Mesodermal cell (in vitro differentiated cells): ENCODE measurements around the gene MYH2.
"Not testable (repeated sequence)": the region's sequence is repeated elsewhere in the genome, so short reads cannot be mapped to it uniquely, and the experiment has no call there.

Source experiments
- H3K27ac ChIP-seq: 2 replicates; pipeline ENCODE4 v1.7.0; 2013; ENCODE audit warnings: mild to moderate bottlenecking, low read depth, low read length, moderate library complexity; ENCODE audit not compliant: severe bottlenecking
- H3K36me3 ChIP-seq: 2 replicates; pipeline ENCODE4 v1.7.1; 2013; ENCODE audit warnings: mild to moderate bottlenecking, low read length, moderate library complexity; ENCODE audit not compliant: control insufficient read depth, insufficient read depth
- H3K4me1 ChIP-seq: one replicate; pipeline ENCODE4 v1.7.1; 2013; ENCODE audit warnings: mild to moderate bottlenecking, low read length; ENCODE audit not compliant: insufficient read depth, control insufficient read depth, poor library complexity, severe bottlenecking
- H3K4me3 ChIP-seq: 2 replicates; pipeline ENCODE4 v1.7.0; 2013; ENCODE audit warnings: low read length, control low read depth, mild to moderate bottlenecking; ENCODE audit not compliant: insufficient read depth, poor library complexity, severe bottlenecking; ENCODE audit errors: extremely low read depth
- H3K9me3 ChIP-seq: 2 replicates; pipeline ENCODE4 v1.7.1; 2013; ENCODE audit warnings: mild to moderate bottlenecking, low read length, moderate library complexity; ENCODE audit not compliant: control insufficient read depth
- WGBS, 2 experiments: methylation state at CpG; one replicate each; pipeline ENCODE4 v1.1.5; 2013; ENCODE audit warnings: missing lambda C conversion rate in 2 of 2; ENCODE audit not compliant: insufficient coverage in 2 of 2; 5-methylcytosine and 5-hydroxymethylcytosine counted together

Gene MYH2

DNA sequence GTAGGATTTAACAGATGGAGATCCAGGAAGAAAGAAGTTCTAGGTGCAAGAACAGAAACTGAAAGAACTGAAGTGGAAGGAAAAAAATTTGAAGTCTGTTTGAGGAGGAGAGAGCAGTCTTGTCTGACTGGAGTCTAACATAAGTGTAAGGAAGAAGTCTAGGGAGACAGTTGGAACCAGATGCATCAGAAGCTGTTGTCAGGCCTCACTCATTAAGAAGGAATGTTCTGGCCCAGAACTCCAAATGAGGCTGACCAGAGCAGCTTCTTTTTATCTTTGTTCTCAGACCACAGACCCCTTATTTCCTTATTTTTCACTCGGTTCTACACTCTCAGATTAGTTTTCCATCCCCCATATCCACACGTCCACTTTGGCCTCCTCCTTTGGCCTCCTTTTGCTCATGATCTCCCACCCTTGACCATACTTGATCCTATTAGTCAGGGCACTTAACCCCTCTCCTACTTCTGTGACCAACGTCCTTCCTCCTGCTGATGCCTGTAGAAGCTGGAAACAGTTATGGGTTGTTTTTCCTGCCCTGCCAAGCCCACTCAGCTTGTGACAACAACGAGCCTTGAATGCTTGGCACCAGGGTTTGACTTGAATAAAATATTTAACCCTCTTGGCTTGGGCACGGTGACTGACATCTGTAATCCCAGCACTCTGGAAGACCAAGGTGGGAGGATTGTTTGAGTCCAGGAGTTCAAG is 7.0 kb upstream of the MYH2 start:
- Histone ChIP-seq H3K27ac (peak overlapping the region; percentile 18), H3K4me1 (peaks cover 12% of the 10 kb centered on the region), H3K36me3 (no peaks in the 10 kb centered on the region), H3K4me3 (no peak overlapping the region), H3K9me3 (peaks cover 3% of the 10 kb centered on the region)
- WGBS, 2 experiments, result 79 to 80% methylated on average over 3 of the region's 5 CpGs

DNA sequence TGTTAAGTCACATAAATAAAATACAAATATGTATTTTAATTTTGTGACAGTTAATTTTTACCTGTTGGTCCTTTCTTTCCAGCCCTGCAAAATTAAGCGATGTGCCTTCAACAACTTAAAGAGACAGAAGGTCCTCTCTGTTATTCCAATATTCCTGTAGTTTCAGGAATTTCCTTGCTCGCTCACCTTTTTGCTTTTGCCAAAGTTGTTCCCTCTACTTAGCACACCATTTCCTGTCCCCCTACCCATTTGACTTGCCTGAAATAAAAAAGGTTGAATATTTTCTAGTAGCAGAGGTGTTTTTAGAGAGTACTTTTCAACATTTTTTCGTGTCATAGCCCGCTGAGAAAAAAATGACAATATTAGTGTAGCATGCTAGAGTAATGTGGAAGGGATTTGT is 556 bp upstream of the MYH2 start:
- no peak overlapping the region for H3K27ac ChIP-seq
- H3K9me3 ChIP-seq, result peaks cover 3% of the 10 kb centered on the region
- H3K4me1 ChIP-seq, result peaks cover 5% of the 10 kb centered on the region
- no peak overlapping the region for H3K4me3 ChIP-seq
- H3K36me3 ChIP-seq, result no peaks in the 10 kb centered on the region
- WGBS, 2 experiments, result 38 to 92% methylated on average over 1 to 3 of the region's 4 CpGs

- Histone ChIP-seq H3K27ac (no peak overlapping the region), H3K9me3 (peaks cover under 1% of the 10 kb centered on the region), H3K4me1 (peaks cover 5% of the 10 kb centered on the region), H3K4me3 (no peak overlapping the region), H3K36me3 (no peaks in the 10 kb centered on the region)
- 93 to 95% methylated on average over 4 to 5 of the region's 6 CpGs for WGBS, 2 experiments
Observed at GRCh38 chr17:10547351-10547750, 2.1 kb downstream of the MYH2 start.

DNA sequence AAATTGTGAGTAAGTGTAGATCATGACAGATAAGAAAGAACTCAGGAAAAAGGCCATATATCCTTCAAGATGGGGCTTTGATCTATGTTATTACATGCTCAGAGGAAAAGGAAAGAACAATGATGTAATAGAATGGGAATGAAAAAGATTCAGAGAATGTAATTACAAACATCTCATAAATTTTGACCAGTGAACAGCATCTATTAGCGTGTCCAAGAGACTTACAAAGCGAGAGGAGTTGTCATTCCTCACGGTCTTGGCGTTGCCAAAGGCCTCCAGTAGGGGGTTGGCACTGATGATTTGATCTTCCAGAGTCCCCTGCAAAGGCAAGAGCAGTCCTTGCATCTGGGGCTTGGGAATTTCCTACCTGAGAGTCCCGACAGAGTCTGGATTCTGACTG is 6.0 kb downstream of the MYH2 start:
- 60 to 67% methylated on average over 1 of the region's 5 CpGs for WGBS, 2 experiments
- not testable (repeated sequence) for H3K4me3 ChIP-seq, H3K9me3 ChIP-seq, H3K4me1 ChIP-seq, H3K36me3 ChIP-seq, H3K27ac ChIP-seq

GRCh38 chr17:10541179-10541578 is 8.3 kb downstream of the MYH2 start:
- not testable (repeated sequence) for H3K4me3 ChIP-seq, H3K27ac ChIP-seq, H3K4me1 ChIP-seq, H3K9me3 ChIP-seq, H3K36me3 ChIP-seq
- 90 to 95% methylated on average over 2 to 4 of the region's 6 CpGs for WGBS, 2 experiments

DNA sequence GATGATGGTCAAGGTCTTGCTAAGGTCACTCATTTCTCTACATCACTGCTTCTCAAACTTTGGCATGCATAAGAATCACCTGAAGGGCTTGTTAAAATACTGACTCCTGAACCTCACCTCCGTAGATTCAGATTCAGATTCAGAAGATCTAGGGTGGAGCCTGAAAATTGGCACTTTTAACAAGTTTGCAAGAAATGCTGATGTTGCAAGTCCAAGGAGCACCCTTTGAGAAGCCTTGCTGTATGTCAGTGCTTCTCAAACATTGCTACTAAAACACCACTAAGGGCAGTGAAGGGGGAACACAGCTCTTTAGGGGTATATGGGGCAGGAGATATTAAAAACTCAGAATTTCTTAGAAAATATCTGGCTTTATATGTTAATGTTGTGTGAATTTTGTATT is 17.4 kb downstream of the MYH2 start:
- Histone ChIP-seq H3K4me3 (no peak overlapping the region), H3K36me3 (no peaks in the 10 kb centered on the region), H3K27ac (no peak overlapping the region), H3K9me3 (no peaks in the 10 kb centered on the region), H3K4me1 (no peaks in the 10 kb centered on the region)
- 83 to 100% methylated on average over 1 of the region's 1 CpG for WGBS, 2 experiments

GRCh38 chr17:10527419-10527818 is 22.0 kb downstream of the MYH2 start:
- Histone ChIP-seq H3K4me1 (no peaks in the 10 kb centered on the region), H3K9me3 (no peaks in the 10 kb centered on the region), H3K4me3 (no peak overlapping the region), H3K36me3 (no peaks in the 10 kb centered on the region), H3K27ac (no peak overlapping the region)
- 88 to 96% methylated on average over 3 to 6 of the region's 6 CpGs for WGBS, 2 experiments

- Histone ChIP-seq H3K4me1 (no peaks in the 10 kb centered on the region), H3K9me3 (no peaks in the 10 kb centered on the region), H3K36me3 (no peaks in the 10 kb centered on the region), H3K27ac (no peak overlapping the region), H3K4me3 (no peak overlapping the region)
- 88 to 93% methylated on average over 9 to 11 of the region's 11 CpGs for WGBS, 2 experiments
Observed at GRCh38 chr17:10526517-10526916, 22.9 kb downstream of the MYH2 start.

- no peaks in the 10 kb centered on the region for H3K36me3 ChIP-seq
- no peak overlapping the region for H3K27ac ChIP-seq
- H3K9me3 ChIP-seq, result no peaks in the 10 kb centered on the region
- H3K4me1 ChIP-seq, result no peaks in the 10 kb centered on the region
- 92 to 94% methylated on average over 6 of the region's 7 CpGs for WGBS, 2 experiments
- no peak overlapping the region for H3K4me3 ChIP-seq
Observed at GRCh38 chr17:10523064-10523463, 26.4 kb downstream of the MYH2 start.

- H3K36me3 ChIP-seq, result no peaks in the 10 kb centered on the region
- no peak overlapping the region for H3K4me3 ChIP-seq
- no peak overlapping the region for H3K27ac ChIP-seq
- no peaks in the 10 kb centered on the region for H3K9me3 ChIP-seq
- H3K4me1 ChIP-seq, result no peaks in the 10 kb centered on the region
Observed at GRCh38 chr17:10521949-10522348, 27.5 kb downstream of the MYH2 start.

- H3K36me3 ChIP-seq, result no peaks in the 10 kb centered on the region
- no peaks in the 10 kb centered on the region for H3K4me1 ChIP-seq
- 70 to 90% methylated on average over 2 to 5 of the region's 11 CpGs for WGBS, 2 experiments
- H3K9me3 ChIP-seq, result no peaks in the 10 kb centered on the region
- no peak within 1 kb of the TSS for H3K27ac ChIP-seq
- no peak within 1 kb of the TSS for H3K4me3 ChIP-seq
Observed at GRCh38 chr17:10518271-10519037, 31.0 kb downstream of the MYH2 start, which contains the start of gene MYH1. TSS of gene MYH1 (minus strand) at chr17:10518542. CDS start at chr17:10516642, 1,900 bp downstream.
